K562 (cell line): Measurements from ENCODE around the gene RO60. TPM values are rescaled to one million over a fixed set of nuclear protein-coding genes. Genes with fewer than 3 reads are reported as not detected.

Source experiments
- BACH1 ChIP-seq: fragments of 200-800 bp; sonication (Bioruptor generic); IDR thresholded peaks from 2 replicates; pipeline ENCODE4 v1.6.1; 2016; ENCODE audit warnings: missing genetic modification characterization, missing compliant biosample characterization
- CHD4 ChIP-seq: fragments of 200-600 bp; sonication (generic); IDR thresholded peaks from 3 replicates; pipeline ENCODE4 v1.6.1; 2012; ENCODE audit warnings: low read depth, mild to moderate bottlenecking, mixed read lengths, low read length, inconsistent platforms; ENCODE audit not compliant: insufficient read depth, insufficient replicate concordance, poor library complexity, severe bottlenecking
- E2F4 ChIP-seq: sonication (generic); formaldehyde crosslinking; IDR thresholded peaks from 2 replicates; pipeline ENCODE4 v1.8.0; 2022; ENCODE audit warnings: mild to moderate bottlenecking, low read depth, missing genetic modification reagents
- ELF4 ChIP-seq: fragments of 450-650 bp; formaldehyde crosslinking; IDR thresholded peaks from 2 replicates; pipeline ENCODE4 v1.4.0; 2022; ENCODE audit warnings: missing genetic modification characterization
- ETS1 ChIP-seq: conservative IDR thresholded peaks from 2 replicates; pipeline ENCODE4 v1.6.1; 2011; ENCODE audit warnings: low read depth, mild to moderate bottlenecking, low read length; ENCODE audit not compliant: control insufficient read depth
- HNRNPK ChIP-seq: fragments of 200-400 bp; formaldehyde crosslinking; IDR thresholded peaks from one replicate; pipeline ENCODE4 v1.6.1; 2018; ENCODE audit warnings: mild to moderate bottlenecking, low read depth, low read length; ENCODE audit not compliant: poor library complexity, severe bottlenecking
- IRF2 ChIP-seq: sonication (generic); formaldehyde crosslinking; IDR thresholded peaks from 2 replicates; pipeline ENCODE4 v1.8.1; 2022; ENCODE audit warnings: mild to moderate bottlenecking, missing genetic modification reagents
- KDM4B ChIP-seq, 2 experiments: fragments of 450-650 bp in 1 of 2; sonication (generic) in 1 of 2; IDR thresholded peaks; 2 replicates each; pipeline ENCODE4 v1.6.1; 2016 to 2017; ENCODE audit warnings: borderline replicate concordance in 2 of 2, antibody characterized with exemption in 1 of 2, low read depth in 1 of 2, mild to moderate bottlenecking in 1 of 2
- LARP7 ChIP-seq: fragments of 450-650 bp; IDR thresholded peaks from 2 replicates; pipeline ENCODE4 v1.6.1; 2016
- MBD1 ChIP-seq: fragments of 250-450 bp; sonication (Bioruptor Pico); IDR thresholded peaks from 2 replicates; pipeline ENCODE4 v1.8.0; 2022; ENCODE audit warnings: inconsistent platforms
- NBN ChIP-seq: fragments of 450-650 bp; IDR thresholded peaks from 2 replicates; pipeline ENCODE4 v1.6.1; 2016; ENCODE audit warnings: low read depth, mild to moderate bottlenecking
- NONO ChIP-seq, 2 experiments: fragments of 200-400 bp in 1 of 2; fragments of 450-650 bp in 1 of 2; formaldehyde crosslinking in 1 of 2; IDR thresholded peaks; 2 replicates each; pipeline ENCODE4 v1.6.1; 2017; ENCODE audit warnings: low read depth in 2 of 2, mild to moderate bottlenecking in 2 of 2, moderate library complexity in 2 of 2, low read length in 1 of 2
- NR1H2 ChIP-seq: sonication (generic); formaldehyde crosslinking; IDR thresholded peaks from 2 replicates; pipeline ENCODE4 v1.4.0; 2020; ENCODE audit warnings: mild to moderate bottlenecking, missing genetic modification reagents
- SAFB2 ChIP-seq: fragments of 200-400 bp; formaldehyde crosslinking; IDR thresholded peaks from 2 replicates; pipeline ENCODE4 v1.6.1; 2018; ENCODE audit warnings: borderline replicate concordance, low read length, low read depth, moderate library complexity; ENCODE audit not compliant: severe bottlenecking
- SMAD1 ChIP-seq: fragments of 150-350 bp; IDR thresholded peaks from 2 replicates; pipeline ENCODE4 v1.6.1; 2014; ENCODE audit warnings: low read length, low read depth; ENCODE audit not compliant: partially characterized antibody
- SMARCA4 ChIP-seq: fragments of 450-650 bp; IDR thresholded peaks from 2 replicates; pipeline ENCODE4 v1.6.1; 2016
- SMARCA5 ChIP-seq: fragments of 450-650 bp; IDR thresholded peaks from 2 replicates; pipeline ENCODE4 v1.6.1; 2016
- TBL1XR1 ChIP-seq, 2 experiments: IDR thresholded peaks; 2 replicates each; pipeline ENCODE4 v1.6.1; 2012; ENCODE audit warnings: improper control_type of control experiment in 2 of 2, low read length in 2 of 2, mild to moderate bottlenecking in 1 of 2
- THAP12 ChIP-seq: fragments of 250-450 bp; sonication (Bioruptor Pico); IDR thresholded peaks from 2 replicates; pipeline ENCODE4 v1.9.0; 2021; ENCODE audit warnings: mild to moderate bottlenecking, inconsistent platforms
- ZNF324 ChIP-seq: fragments of 250-450 bp; sonication (Bioruptor Pico); IDR thresholded peaks from 2 replicates; pipeline ENCODE4 v1.4.0; 2020; ENCODE audit warnings: mild to moderate bottlenecking
- ZNF76 ChIP-seq: fragments of 250-450 bp; sonication (Bioruptor Pico); IDR thresholded peaks from 2 replicates; pipeline ENCODE4 v1.4.0; 2020; ENCODE audit warnings: mild to moderate bottlenecking, moderate library complexity, borderline replicate concordance
- polyA plus RNA-seq, 8 experiments: library from polyadenylated mRNA; depleted of rRNA in 4 of 8; stranded (reverse) in 5 of 8; unstranded in 3 of 8; fragments of >200 nt; fragmentation: Nextera tagmentation in 2 of 8; fragmentation: Illumina TruSeq in 1 of 8; extraction: Ambion mirVana in 2 of 8; extraction: Trizol in 1 of 8; gene quantifications; 2 replicates each; pipeline versions ENCODE4 v1.2.1 to v1.2.3, GENCODE V29; 2011 to 2014; ENCODE audit warnings: inconsistent platforms in 1 of 8, missing spikeins in 1 of 8
- total RNA-seq, 7 experiments: library from RNA; depleted of rRNA in 6 of 7; stranded (reverse); fragments of >200 nt in 6 of 7; fragmentation: Illumina TruSeq in 2 of 7; extraction: Trizol in 2 of 7; gene quantifications; 2 replicates each; pipeline versions ENCODE4 v1.2.1 to v1.2.3, GENCODE V29; 2011 to 2021; ENCODE audit warnings: low replicate concordance in 1 of 7

Gene RO60
- total and polyA plus RNA-seq, 9 of the 15 experiments (the other 6 are each of a cell fraction or from before 2014, with no cell fraction given) = 24.9 to 187 (median 101) TPM

GRCh38 chr1:193059282-193060114 lies at the start of gene RO60, which contains the start of gene UCHL5 (continued):
- TF ChIP-seq SAFB2 (no peak), THAP12 (CRISPR knock-in tag) (peak; percentile 81; the same call in 1 of the 2 replicates), MBD1 (no peak), KDM4B (IDR thresholded peaks at IDR 0.05; ENCODE audit: borderline replicate concordance in 2 of 2, low read depth in 1 of 2) (peak in 1 of 2 experiments; percentile 89; a peak in 1 of 4 replicates), ETS1 (peak; percentile 81; the same call in 1 of the 2 replicates), LARP7 (0 out of 2 replicates have a peak, but pooled peaks have one; percentile 35), ELF4 (CRISPR knock-in tag) (peak; percentile 79; the same call in 1 of the 2 replicates), SMAD1 (peak; percentile 71), CHD4 (no peak), IRF2 (no peak), ZNF324 (CRISPR knock-in tag) (no peak), BACH1 (no peak), ZNF76 (peak; percentile 97), HNRNPK (peak; percentile 72), NR1H2 (CRISPR knock-in tag) (no peak), TBL1XR1 (IDR thresholded peaks at IDR 0.05; ENCODE audit: low read length in 2 of 2) (peak in 1 of 2 experiments; percentile 91; a peak in 3 of 4 replicates), SMARCA5 (peak; percentile 61; the same call in 1 of the 2 replicates), NBN (peak; percentile 99), E2F4 (peak; percentile 93), SMARCA4 (peak; percentile 15; the same call in 1 of the 2 replicates), NONO (IDR thresholded peaks at IDR 0.05; ENCODE audit: low read depth in 2 of 2, low read length in 1 of 2) (peak in 1 of 2 experiments; percentile 41; a peak in 2 of 4 replicates)
